ENCODE measurements around the gene PCDH9.

GRCh38 chr13:67235265-67235664 lies 5.1 kb upstream of the PCDH9 start:
- TF ChIP-seq EZH2 (IDR thresholded peaks at IDR 0.05; ENCODE audit: low read depth, unreplicated experiment), result no peak
- no peak for TF ChIP-seq CTCF (conservative IDR thresholded peaks at IDR 0.05; ENCODE audit: low read depth in 2 of 2)
- TF ChIP-seq REST (IDR thresholded peaks at IDR 0.05; ENCODE audit: unreplicated experiment), result no peak
- no peak for TF ChIP-seq POLR2AphosphoS5 (IDR thresholded peaks at IDR 0.05; ENCODE audit: low read depth)
- TF ChIP-seq CREB1 (CRISPR knock-in tag; IDR thresholded peaks at IDR 0.05; ENCODE audit: low read depth), result no peak
- no peak for TF ChIP-seq JUNB (IDR thresholded peaks at IDR 0.05; ENCODE audit: unreplicated experiment)

Measured in GM23338 (cell line).